Brain microvascular endothelial cell (primary cell): ENCODE data around the gene B3GALNT1.

Experiments
- DNase-seq: peaks from one replicate; pipeline ENCODE4 v3.0.0-alpha.2; 2020
- H3K27ac ChIP-seq: fragments of 250-450 bp; sonication (Bioruptor Pico); 2 replicates; pipeline ENCODE4 v1.5.1; 2020; ENCODE audit warnings: mild to moderate bottlenecking, moderate library complexity
- H3K27me3 ChIP-seq: fragments of 250-450 bp; sonication (Bioruptor Pico); replicated peaks from 2 replicates; pipeline ENCODE4 v1.5.1; 2020; ENCODE audit warnings: mild to moderate bottlenecking
- H3K36me3 ChIP-seq: fragments of 250-450 bp; sonication (Bioruptor Pico); replicated peaks from 2 replicates; pipeline ENCODE4 v1.5.1; 2020; ENCODE audit warnings: mild to moderate bottlenecking
- H3K4me3 ChIP-seq: 2 replicates; pipeline ENCODE4 v1.5.1; 2011; ENCODE audit warnings: low read depth, mild to moderate bottlenecking, control low read depth, low read length, moderate library complexity
- in situ Hi-C: cut with HindIII; loops from 2 replicates; pipeline ENCODE4 v1.10.0; 2017; ENCODE audit warnings: low sequenced_read_pairs, low pct_ligation_motif_present
- TF ChIP-seq, protein P1 (sequence below): IDR thresholded peaks from 2 replicates; pipeline ENCODE4 v1.5.1; 2011; ENCODE audit warnings: low read depth, mild to moderate bottlenecking, moderate library complexity, low read length, control low read depth, inconsistent platforms; ENCODE audit errors: missing control alignments

B3GALNT1 gene

DNA sequence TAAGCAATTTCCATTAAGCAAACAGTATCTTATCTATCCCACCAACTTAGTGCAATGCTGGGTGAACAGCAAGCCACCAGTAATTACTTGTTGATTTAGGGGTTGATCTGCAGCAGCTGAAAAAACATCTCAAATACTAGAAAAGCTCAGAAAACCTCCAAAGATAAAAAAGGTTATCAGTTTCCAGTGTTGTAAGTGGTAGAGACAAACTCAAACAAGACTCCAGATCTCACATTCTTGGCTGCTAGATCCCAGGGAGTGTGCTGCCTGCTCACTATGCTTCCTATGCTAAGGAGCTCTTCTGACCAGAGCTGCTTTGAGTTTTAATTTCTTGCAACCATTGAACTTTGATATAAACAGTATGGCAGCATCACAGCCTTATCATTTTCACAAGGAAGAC, 11.3 kb downstream of the B3GALNT1 start:
- H3K27ac ChIP-seq: no peak overlapping the region
- H3K27me3 ChIP-seq: no peaks in the 10 kb centered on the region
- no peaks in the 10 kb centered on the region for H3K36me3 ChIP-seq
- no peak overlapping the region for H3K4me3 ChIP-seq
- in situ Hi-C loops: no loop called here
- TF ChIP-seq, protein P1, sequence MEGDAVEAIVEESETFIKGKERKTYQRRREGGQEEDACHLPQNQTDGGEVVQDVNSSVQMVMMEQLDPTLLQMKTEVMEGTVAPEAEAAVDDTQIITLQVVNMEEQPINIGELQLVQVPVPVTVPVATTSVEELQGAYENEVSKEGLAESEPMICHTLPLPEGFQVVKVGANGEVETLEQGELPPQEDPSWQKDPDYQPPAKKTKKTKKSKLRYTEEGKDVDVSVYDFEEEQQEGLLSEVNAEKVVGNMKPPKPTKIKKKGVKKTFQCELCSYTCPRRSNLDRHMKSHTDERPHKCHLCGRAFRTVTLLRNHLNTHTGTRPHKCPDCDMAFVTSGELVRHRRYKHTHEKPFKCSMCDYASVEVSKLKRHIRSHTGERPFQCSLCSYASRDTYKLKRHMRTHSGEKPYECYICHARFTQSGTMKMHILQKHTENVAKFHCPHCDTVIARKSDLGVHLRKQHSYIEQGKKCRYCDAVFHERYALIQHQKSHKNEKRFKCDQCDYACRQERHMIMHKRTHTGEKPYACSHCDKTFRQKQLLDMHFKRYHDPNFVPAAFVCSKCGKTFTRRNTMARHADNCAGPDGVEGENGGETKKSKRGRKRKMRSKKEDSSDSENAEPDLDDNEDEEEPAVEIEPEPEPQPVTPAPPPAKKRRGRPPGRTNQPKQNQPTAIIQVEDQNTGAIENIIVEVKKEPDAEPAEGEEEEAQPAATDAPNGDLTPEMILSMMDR: no peak
- no peak for DNase-seq

DNA sequence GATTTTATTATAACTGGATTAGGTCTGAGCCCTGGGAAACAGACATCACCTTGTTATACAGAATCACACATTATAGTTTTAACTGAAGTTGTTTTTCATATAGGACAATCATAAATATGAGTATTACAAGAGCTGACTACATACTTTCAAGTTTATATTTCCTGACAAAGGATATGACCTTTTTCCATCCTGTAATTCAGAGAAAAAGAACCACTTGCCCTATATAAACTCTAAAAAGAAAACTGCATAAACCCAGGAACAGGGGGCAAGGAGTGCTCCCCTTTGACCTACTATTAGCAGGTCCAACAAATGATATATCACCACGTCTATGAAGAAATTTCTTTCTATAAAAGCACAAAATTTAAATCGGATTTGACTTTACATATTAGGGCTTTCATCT, 20.9 kb downstream of the B3GALNT1 start:
- in situ Hi-C loops: no loop called here
- no peak overlapping the region for H3K4me3 ChIP-seq
- H3K36me3 ChIP-seq: no peaks in the 10 kb centered on the region
- TF ChIP-seq, protein P1: no peak
- H3K27me3 ChIP-seq: no peaks in the 10 kb centered on the region
- no peak for DNase-seq
- no peak overlapping the region for H3K27ac ChIP-seq

- no peaks in the 10 kb centered on the region for H3K36me3 ChIP-seq
- TF ChIP-seq, protein P1: no peak
- H3K4me3 ChIP-seq: no peak overlapping the region
- H3K27me3 ChIP-seq: no peaks in the 10 kb centered on the region
- in situ Hi-C loops: no loop called here
- H3K27ac ChIP-seq: no peak overlapping the region
- DNase-seq: no peak
Measured at GRCh38 chr3:161083131-161083530, 22.0 kb downstream of the B3GALNT1 start.

DNA sequence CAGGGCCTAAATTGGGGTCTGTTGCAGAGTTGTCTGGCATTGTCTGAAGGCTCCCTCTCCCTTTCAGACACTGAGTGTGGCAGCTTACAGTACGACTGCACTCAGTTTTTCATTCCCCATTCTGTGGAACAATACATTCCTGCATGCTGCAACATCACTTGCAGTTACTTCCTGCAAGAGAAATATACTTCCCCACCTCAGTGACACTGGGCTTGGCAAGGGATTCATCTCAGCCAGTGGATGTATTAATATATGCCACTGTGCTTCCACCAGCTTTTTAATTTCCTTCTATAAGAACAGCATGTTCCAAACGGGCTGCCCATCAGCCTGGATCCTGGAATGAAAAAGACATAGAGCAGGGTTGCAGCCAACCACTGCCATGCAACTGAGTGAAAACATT, 23.1 kb downstream of the B3GALNT1 start:
- no peak overlapping the region for H3K27ac ChIP-seq
- H3K27me3 ChIP-seq: no peaks in the 10 kb centered on the region
- in situ Hi-C loops: no loop called here
- no peak for DNase-seq
- no peak overlapping the region for H3K4me3 ChIP-seq
- TF ChIP-seq, protein P1: no peak
- no peaks in the 10 kb centered on the region for H3K36me3 ChIP-seq

DNA sequence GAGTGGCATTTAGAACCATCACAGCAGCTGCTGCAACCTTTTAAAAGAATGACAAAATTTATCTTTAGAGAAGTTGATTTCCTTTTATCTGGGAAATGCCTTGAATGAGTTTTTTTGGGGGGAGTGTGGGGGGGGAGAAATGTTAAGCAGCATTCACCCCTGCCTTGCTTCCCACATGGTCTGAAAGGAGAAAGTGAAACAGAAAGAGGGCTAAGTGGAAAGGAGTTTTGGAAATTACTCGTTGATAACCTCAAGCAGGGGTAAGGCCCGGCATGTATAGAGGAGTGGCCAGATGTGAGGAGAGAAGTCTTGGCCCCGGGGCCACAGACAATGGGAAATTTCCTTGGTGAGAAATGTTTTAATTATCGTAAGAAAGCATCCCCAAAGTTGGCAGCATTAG, 23.5 kb downstream of the B3GALNT1 start:
- H3K36me3 ChIP-seq: no peaks in the 10 kb centered on the region
- in situ Hi-C loops: no loop called here
- no peak overlapping the region for H3K4me3 ChIP-seq
- no peak overlapping the region for H3K27ac ChIP-seq
- H3K27me3 ChIP-seq: no peaks in the 10 kb centered on the region
- TF ChIP-seq, protein P1: no peak
- no peak for DNase-seq

- no peak for DNase-seq
- H3K36me3 ChIP-seq: no peaks in the 10 kb centered on the region
- H3K27ac ChIP-seq: no peak overlapping the region
- TF ChIP-seq, protein P1: no peak
- no peak overlapping the region for H3K4me3 ChIP-seq
- no peaks in the 10 kb centered on the region for H3K27me3 ChIP-seq
- in situ Hi-C loops: no loop called here
Measured at GRCh38 chr3:161073181-161073580, 32.0 kb downstream of the B3GALNT1 start.
